Nephron (organoid): Measurements from ENCODE around the gene PDE11A.

Source experiments
- H3K27ac Mint-ChIP-seq, 3 experiments: 2 replicates each; pipeline ENCODE4 v1.8.0; 2020; ENCODE audit warnings: mixed read lengths in 3 of 3, mild to moderate bottlenecking in 2 of 3, moderate library complexity in 1 of 3
- H3K27me3 Mint-ChIP-seq: 2 replicates; pipeline ENCODE4 v1.8.0; 2021; ENCODE audit warnings: low read depth, mild to moderate bottlenecking, moderate library complexity, mixed read lengths
- H3K36me3 Mint-ChIP-seq: 2 replicates; pipeline ENCODE4 v1.8.0; 2020; ENCODE audit warnings: low read depth, mixed read lengths
- H3K4me1 Mint-ChIP-seq: 2 replicates; pipeline ENCODE4 v1.8.0; 2020; ENCODE audit warnings: mixed read lengths
- H3K4me3 Mint-ChIP-seq, 3 experiments: 2 replicates each; pipeline ENCODE4 v1.8.0; 2020; ENCODE audit warnings: mild to moderate bottlenecking in 3 of 3, mixed read lengths in 3 of 3, moderate library complexity in 2 of 3
- H3K9me3 Mint-ChIP-seq: 2 replicates; pipeline ENCODE4 v1.8.0; 2020; ENCODE audit warnings: mixed read lengths
- TF ChIP-seq, protein P1 (sequence below), 3 experiments: fragments of 200-600 bp; sonication (generic); IDR thresholded peaks; one replicate each; pipeline ENCODE4 v1.5.0; 2021; ENCODE audit warnings: antibody characterized with exemption in 3 of 3; ENCODE audit not compliant: unreplicated experiment in 3 of 3

Gene PDE11A

DNA sequence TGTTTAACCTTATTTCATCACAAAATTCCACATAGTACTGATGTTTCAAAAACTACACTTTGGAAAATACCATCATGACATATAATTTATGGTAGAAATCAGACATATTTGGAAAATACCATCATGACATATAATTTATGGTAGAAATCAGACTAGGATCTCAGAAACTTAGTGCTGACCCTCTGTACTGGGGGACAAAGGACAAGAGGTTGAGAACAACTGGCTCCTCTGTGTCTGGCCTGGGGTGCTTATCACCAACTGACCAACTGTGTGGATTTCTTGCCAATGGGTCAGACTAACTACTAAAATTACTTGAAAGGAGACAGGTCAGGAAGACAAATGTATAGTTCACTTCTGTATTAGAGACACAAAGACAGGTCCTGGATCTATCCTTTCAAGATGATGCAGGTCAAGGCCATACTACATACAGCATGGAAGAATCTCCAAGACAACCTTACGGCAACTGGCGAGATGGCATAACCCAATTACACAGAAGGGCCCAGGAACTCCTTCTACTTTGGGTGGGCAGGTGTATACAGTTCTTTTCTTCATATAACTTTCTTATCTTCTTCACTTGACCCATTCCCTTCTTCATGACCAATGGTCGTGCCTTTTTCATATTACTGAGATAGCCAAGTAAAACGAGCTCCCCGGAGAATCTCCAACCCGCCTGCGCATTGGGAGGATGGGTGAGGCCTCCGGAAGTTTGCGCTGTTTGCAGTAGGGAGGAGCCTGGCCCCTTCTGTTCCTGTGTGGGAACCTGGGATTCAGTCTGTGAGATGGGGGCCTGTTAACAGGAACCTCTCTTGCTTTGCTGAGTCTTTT is 389.5 kb downstream of the PDE11A start:
- Mint-ChIP-seq H3K36me3 (no peaks in the 10 kb centered on the region), H3K4me3 (no peak overlapping the region), H3K27me3 (no peaks in the 10 kb centered on the region), H3K4me1 (peaks cover 7% of the 10 kb centered on the region), H3K9me3 (no peaks in the 10 kb centered on the region), H3K27ac (peak overlapping the region in 2 of 3 experiments; percentile 11 to 59)
- TF ChIP-seq, protein P1, sequence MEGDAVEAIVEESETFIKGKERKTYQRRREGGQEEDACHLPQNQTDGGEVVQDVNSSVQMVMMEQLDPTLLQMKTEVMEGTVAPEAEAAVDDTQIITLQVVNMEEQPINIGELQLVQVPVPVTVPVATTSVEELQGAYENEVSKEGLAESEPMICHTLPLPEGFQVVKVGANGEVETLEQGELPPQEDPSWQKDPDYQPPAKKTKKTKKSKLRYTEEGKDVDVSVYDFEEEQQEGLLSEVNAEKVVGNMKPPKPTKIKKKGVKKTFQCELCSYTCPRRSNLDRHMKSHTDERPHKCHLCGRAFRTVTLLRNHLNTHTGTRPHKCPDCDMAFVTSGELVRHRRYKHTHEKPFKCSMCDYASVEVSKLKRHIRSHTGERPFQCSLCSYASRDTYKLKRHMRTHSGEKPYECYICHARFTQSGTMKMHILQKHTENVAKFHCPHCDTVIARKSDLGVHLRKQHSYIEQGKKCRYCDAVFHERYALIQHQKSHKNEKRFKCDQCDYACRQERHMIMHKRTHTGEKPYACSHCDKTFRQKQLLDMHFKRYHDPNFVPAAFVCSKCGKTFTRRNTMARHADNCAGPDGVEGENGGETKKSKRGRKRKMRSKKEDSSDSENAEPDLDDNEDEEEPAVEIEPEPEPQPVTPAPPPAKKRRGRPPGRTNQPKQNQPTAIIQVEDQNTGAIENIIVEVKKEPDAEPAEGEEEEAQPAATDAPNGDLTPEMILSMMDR (IDR thresholded peaks at IDR 0.05; ENCODE audit: unreplicated experiment in 3 of 3): no peak

DNA sequence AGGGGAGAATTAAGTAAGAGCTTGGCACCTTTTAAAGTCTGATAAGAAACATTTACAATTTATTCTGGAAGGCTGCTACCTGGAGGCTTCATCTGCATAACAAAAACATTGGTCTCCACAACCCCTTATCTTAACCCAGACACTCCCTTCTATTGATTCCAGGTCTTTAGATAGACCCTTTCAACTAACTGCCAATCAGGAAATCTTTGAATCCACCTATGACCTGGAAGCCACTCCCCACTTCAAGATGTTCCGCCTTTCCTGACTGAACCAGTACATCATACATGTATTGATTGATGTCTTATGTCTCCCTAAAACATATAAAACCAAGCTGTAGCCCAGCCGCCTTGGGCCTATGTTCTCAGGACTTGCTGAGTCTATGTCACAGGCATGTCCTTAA is 390.6 kb downstream of the PDE11A start:
- Mint-ChIP-seq H3K9me3 (no peaks in the 10 kb centered on the region), H3K36me3 (no peaks in the 10 kb centered on the region), H3K4me3 (no peak overlapping the region), H3K27me3 (no peaks in the 10 kb centered on the region), H3K4me1 (peaks cover 14% of the 10 kb centered on the region), H3K27ac (peak overlapping the region in 1 of 3 experiments; percentile 73)
- TF ChIP-seq, protein P1 (IDR thresholded peaks at IDR 0.05; ENCODE audit: unreplicated experiment in 3 of 3): no peak

DNA sequence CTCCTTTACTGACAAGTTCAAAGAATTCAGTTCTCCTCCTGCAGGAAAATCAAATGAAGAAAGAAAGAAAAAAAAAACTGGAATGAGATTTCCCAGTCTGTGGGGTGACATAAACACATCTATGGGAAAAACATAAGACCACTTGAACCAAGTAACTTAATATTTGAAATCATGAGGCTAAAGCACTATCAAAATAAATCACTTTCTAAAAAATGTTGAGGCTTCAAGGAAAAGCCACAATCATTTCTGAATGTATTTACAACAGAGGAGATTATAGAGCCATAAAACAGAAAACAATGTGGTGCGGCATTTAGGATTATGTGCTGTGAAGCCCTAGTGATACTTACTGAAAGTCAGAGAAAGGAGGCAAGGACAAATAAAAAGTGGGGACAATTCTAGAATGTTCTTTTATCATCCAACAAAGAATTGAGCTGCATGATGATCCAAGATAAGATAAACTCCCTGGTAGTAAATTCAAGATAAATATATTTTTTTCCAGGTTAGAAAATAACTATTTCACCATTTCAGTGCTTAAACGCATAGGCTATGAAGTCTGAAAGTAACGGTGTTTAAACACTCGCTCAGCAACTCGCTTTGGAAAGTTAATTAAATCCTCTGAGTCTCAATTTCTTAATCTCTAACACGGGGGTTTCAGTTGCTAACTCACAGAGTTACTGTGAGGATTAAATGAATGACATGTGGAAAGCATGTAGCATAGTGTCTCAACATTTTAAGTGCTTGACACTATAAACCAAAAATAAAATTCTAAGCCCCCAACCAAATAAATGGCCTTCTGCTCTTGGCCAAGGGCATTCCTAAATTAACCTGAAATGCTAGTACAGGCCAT is 391.5 kb downstream of the PDE11A start:
- H3K27ac Mint-ChIP-seq: no peak overlapping the region
- no peaks in the 10 kb centered on the region for H3K27me3 Mint-ChIP-seq
- H3K4me1 Mint-ChIP-seq: peaks cover 24% of the 10 kb centered on the region
- no peaks in the 10 kb centered on the region for H3K9me3 Mint-ChIP-seq
- TF ChIP-seq, protein P1 (IDR thresholded peaks at IDR 0.05; ENCODE audit: unreplicated experiment in 3 of 3): no peak
- no peaks in the 10 kb centered on the region for H3K36me3 Mint-ChIP-seq
- no peak overlapping the region for H3K4me3 Mint-ChIP-seq

DNA sequence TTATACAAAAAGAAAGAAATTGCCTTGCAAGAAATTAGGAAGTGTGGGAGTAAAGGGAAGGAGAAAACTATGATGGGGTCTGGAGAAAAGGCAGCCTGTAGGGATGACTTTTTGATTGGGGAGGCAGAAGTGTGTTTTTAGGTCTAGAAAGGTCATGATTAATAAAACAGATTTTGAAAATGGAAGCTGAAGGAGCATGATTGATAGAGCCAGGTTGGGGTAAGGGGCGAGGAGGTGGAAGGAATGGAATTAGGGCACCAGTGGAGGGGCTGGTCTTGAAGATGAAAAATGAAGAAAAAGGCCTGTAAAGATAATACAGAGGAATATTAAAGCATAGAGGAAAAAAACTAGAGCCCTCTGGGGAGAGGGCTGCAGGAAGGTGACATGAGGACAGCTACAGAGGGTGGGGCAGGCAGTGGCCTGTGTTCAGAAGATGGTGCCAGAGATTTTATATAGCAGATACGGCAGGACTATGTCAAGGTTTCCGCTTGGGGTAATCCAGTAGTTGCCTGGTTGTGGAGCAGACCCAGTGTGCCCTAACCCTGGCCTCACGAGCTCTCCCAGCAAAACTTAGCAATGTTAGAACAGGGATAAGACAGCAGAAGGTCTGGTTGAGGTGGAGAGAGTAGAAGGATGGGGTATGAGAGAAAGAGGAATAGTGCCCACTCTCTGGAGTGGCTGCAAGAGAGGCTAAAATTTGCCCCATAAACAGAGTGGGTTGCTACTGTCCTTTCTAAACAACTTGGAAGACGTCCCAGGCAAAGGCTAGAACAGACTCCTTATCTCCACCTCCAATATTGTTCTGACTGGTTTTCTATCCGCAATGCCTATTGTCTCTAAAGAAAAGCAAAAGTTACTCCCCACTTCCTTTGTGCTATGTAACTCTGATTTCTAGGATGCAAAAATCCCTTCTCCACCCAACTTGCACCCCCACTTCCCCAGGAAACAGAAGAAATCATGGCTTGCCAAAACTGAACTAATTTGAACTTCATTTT is 392.7 kb downstream of the PDE11A start:
- Mint-ChIP-seq H3K36me3 (no peaks in the 10 kb centered on the region), H3K4me1 (peaks cover 35% of the 10 kb centered on the region), H3K4me3 (no peak overlapping the region), H3K9me3 (no peaks in the 10 kb centered on the region), H3K27me3 (no peaks in the 10 kb centered on the region), H3K27ac (no peak overlapping the region)
- TF ChIP-seq, protein P1 (IDR thresholded peaks at IDR 0.05; ENCODE audit: unreplicated experiment in 3 of 3): no peak

DNA sequence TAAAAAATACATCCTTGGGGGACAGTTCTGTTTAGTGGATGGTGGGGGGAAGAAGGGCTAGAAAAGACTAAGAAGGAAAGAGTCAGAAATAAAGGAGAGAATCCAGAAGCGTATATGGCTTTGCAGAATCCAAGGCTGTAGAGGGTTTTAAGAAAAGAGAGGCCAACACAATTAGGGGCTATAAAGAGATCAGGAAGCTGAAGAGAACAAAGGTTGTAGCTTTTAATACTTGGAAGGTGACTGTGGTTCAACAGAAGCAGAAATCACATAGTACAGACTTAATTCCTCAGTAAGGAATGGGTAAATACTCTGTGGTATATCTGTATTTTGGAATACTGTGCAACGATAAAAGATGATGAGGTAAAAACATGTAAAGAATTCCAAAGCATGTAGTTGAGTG is 393.6 kb downstream of the PDE11A start:
- no peak overlapping the region for H3K27ac Mint-ChIP-seq

More for the DNA sequence above, 393.6 kb downstream of the PDE11A start:
- no peaks in the 10 kb centered on the region for H3K9me3 Mint-ChIP-seq
- no peaks in the 10 kb centered on the region for H3K36me3 Mint-ChIP-seq
- H3K4me1 Mint-ChIP-seq: peaks cover 35% of the 10 kb centered on the region
- TF ChIP-seq, protein P1 (IDR thresholded peaks at IDR 0.05; ENCODE audit: unreplicated experiment in 3 of 3): no peak
- H3K27me3 Mint-ChIP-seq: no peaks in the 10 kb centered on the region
- no peak overlapping the region for H3K4me3 Mint-ChIP-seq
